Esophagus (tissue), 2 donors: Measurements from ENCODE around the gene RAD9B. TPM values are rescaled to one million over a fixed set of nuclear protein-coding genes. Genes with fewer than 3 reads are reported as not detected.
"Not testable (repeated sequence)": the region's sequence is repeated elsewhere in the genome, so short reads cannot be mapped to it uniquely, and the experiment has no call there.

ENCODE experiments used
- H3K27ac ChIP-seq, 2 donors: one replicate each; pipeline ENCODE4 v1.5.1; 2013; ENCODE audit warnings: low read depth in 2 of 2, mild to moderate bottlenecking in 2 of 2, inconsistent platforms in 1 of 2, low read length in 1 of 2, moderate library complexity in 1 of 2
- H3K27me3 ChIP-seq, 2 donors: one replicate each; pipeline ENCODE4 v1.6.1; 2013; ENCODE audit warnings: low read length in 2 of 2, control low read depth in 1 of 2, mild to moderate bottlenecking in 1 of 2; ENCODE audit not compliant: insufficient read depth in 2 of 2, control insufficient read depth in 1 of 2
- H3K36me3 ChIP-seq, 2 donors: one replicate each; pipeline ENCODE4 v1.6.1; 2013; ENCODE audit warnings: low read length in 1 of 2; ENCODE audit not compliant: control insufficient read depth in 2 of 2, insufficient read depth in 2 of 2
- H3K4me1 ChIP-seq, 2 donors: one replicate each; pipeline ENCODE4 v1.6.1; 2013; ENCODE audit warnings: low read length in 1 of 2; ENCODE audit not compliant: control insufficient read depth in 2 of 2, insufficient read depth in 2 of 2
- H3K4me3 ChIP-seq, 2 donors: one replicate each; pipeline ENCODE4 v1.5.1; 2013; ENCODE audit warnings: low read length in 2 of 2, mild to moderate bottlenecking in 2 of 2, low read depth in 1 of 2, moderate library complexity in 1 of 2
- H3K9me3 ChIP-seq, 2 donors: one replicate each; pipeline ENCODE4 v1.6.1; 2013; ENCODE audit warnings: mild to moderate bottlenecking in 2 of 2, low read depth in 1 of 2, low read length in 1 of 2, moderate library complexity in 1 of 2; ENCODE audit not compliant: control insufficient read depth in 2 of 2, insufficient read depth in 1 of 2
- WGBS, 2 donors: extraction: QIAGEN DNeasy Blood & Tissue Kit; methylation state at CpG; one replicate each; pipeline ENCODE4 v1.1.7; 2013; 5-methylcytosine and 5-hydroxymethylcytosine counted together
- polyA plus RNA-seq, 2 donors: library from polyadenylated mRNA; stranded (reverse); fragments of 200-250 nt; gene quantifications; one replicate each; pipeline ENCODE4 v1.2.3, GENCODE V29; 2013
- donor health status: healthy with polysubstance abuse.
- donor health status: Bipolar disorder and iron deficiency.

RAD9B gene
- polyA plus RNA-seq, 2 donors, result 0.20 to 0.28 TPM

DNA sequence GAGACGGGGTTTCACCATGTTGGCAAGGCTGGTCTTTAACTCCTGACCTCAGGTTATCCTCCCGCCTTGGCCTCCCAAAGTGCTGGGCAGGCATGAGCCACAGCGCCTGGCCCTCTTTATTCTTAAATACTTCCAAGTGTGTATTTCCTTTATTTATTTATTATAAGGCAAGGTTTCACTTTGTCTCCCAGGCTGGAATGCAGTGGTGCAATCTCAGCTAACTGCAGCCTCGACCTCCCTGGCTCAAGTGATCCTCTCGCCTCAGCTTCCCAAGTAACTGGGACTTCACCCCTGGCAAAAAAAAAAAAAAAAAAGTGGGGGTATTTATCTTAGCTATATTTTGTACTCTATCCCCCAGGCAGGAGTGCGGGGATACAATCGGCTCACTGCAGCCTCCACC lies 26.7 kb upstream of the RAD9B start:
- Histone ChIP-seq H3K4me1 (no peaks in the 10 kb centered on the region), H3K27me3 (no peaks in the 10 kb centered on the region), H3K9me3 (no peaks in the 10 kb centered on the region), H3K27ac (no peak overlapping the region), H3K36me3 (no peaks in the 10 kb centered on the region), H3K4me3 (no peak overlapping the region)
- 94 to 96% methylated on average over 7 of the region's 7 CpGs for WGBS, 2 donors

DNA sequence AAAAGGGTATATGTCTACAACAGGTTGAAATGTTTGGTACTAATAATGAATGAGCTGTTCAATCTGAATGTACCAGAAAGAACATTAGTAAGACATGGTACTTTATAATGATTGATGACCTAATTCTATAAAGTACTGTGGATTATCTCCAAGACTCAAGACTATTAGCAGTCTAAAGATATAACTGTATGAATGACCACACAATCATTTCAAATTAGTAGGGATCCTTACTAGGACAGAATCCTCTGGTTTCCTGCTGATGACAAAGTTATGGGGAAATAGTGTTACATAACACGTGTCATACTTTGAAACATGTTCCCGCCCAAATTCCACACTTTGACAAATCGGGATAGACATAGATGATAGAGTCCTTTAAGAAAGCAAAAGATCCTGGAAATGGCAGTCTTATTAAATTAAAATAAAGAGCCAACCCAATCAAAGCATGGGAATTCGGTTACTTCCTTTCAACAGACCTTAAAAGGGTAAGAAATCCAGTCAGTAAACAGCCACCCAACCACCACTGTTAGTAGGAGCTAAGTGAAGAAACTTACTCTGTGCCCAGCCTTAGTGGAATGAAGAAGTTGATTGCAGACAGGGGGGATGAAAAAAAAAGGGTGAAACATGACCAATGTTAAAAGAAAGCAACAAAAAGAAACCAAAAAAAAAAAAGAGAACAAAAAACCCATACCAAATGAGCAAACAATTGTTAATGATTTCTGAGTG lies 3.0 kb upstream of the RAD9B start:
- Histone ChIP-seq H3K36me3 (peaks cover 0 to 2% of the 10 kb centered on the region in 2 donors), H3K4me1 (no peaks in the 10 kb centered on the region), H3K27ac (peak overlapping the region in 1 of 2 donors; percentile 41), H3K4me3 (no peak overlapping the region), H3K9me3 (no peaks in the 10 kb centered on the region), H3K27me3 (no peaks in the 10 kb centered on the region)
- 52 to 56% methylated on average over 4 of the region's 4 CpGs for WGBS, 2 donors

DNA sequence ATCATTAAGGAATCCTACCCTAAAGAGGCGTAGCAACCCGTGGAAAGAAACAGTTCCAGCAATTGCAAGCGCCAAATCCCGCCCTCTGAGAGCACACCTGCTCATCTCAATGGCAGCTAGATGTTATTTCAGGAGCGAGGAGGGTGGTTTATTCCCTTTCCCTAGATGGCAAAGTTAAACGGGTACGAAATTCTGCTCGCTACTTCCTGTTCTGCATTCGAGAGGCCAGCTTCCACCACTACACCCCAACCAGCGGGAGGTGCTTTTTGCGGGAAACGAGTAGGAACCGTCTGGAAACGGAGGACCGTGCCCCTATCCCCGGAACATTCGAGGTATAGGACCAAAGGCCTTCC lies 756 bp upstream of the RAD9B start:
- Histone ChIP-seq H3K9me3 (no peaks in the 10 kb centered on the region), H3K27me3 (no peaks in the 10 kb centered on the region), H3K36me3 (no peaks in the 10 kb centered on the region), H3K4me1 (no peaks in the 10 kb centered on the region), H3K27ac (peak overlapping the region; percentile 97 to 98), H3K4me3 (peak overlapping the region; percentile 95 to 99)
- 0% methylated on average over 17 of the region's 17 CpGs for WGBS, 2 donors

DNA sequence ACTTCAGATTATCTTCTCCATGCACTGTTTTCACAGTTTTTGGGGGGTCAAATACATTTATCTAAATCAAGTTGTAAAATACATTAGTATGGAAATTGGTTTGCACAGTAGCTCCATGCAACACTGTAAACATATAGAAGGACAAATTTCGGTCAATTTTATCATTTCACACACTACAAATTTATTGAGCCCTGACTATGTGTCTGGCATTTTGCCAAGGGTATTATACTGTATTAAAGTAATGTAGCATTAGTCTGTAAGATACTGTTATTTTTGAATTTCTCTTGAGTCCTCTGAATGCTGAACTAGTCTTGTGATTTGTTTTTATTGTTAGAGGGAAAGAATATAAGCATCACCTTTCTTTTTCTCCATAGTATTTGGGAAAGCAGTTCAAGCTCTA lies 1.3 kb downstream of the RAD9B start:
- Histone ChIP-seq H3K4me1 (no peaks in the 10 kb centered on the region), H3K36me3 (no peaks in the 10 kb centered on the region), H3K4me3 (no peak overlapping the region), H3K9me3 (no peaks in the 10 kb centered on the region), H3K27ac (no peak overlapping the region), H3K27me3 (no peaks in the 10 kb centered on the region)
- 69 to 80% methylated on average over 1 of the region's 1 CpG for WGBS, 2 donors

DNA sequence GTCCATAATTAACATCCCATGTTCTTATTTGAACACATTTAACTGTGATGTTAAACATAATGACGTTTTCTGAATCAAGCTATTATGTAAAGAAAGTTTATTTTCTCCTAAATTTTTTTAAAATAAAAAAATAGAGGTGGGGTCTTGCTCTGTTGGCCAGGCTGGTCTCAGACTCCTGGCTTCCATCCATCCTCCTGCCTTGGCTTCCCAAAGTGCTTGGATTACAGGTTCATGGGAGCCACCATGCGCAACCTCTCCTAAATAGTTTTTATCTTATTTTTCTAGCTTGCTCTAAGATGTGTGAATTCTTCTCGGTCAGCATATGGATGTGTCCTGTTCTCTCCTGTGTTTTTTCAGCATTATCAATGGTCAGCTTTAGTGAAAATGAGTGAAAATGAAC lies 3.2 kb downstream of the RAD9B start:
- WGBS, 2 donors, result 79 to 81% methylated on average over 3 of the region's 3 CpGs
- no peaks in the 10 kb centered on the region for H3K36me3 ChIP-seq
- H3K9me3 ChIP-seq, result no peaks in the 10 kb centered on the region
- H3K27ac ChIP-seq, result no peak overlapping the region
- no peaks in the 10 kb centered on the region for H3K27me3 ChIP-seq
- H3K4me1 ChIP-seq, result no peaks in the 10 kb centered on the region
- no peak overlapping the region for H3K4me3 ChIP-seq

DNA sequence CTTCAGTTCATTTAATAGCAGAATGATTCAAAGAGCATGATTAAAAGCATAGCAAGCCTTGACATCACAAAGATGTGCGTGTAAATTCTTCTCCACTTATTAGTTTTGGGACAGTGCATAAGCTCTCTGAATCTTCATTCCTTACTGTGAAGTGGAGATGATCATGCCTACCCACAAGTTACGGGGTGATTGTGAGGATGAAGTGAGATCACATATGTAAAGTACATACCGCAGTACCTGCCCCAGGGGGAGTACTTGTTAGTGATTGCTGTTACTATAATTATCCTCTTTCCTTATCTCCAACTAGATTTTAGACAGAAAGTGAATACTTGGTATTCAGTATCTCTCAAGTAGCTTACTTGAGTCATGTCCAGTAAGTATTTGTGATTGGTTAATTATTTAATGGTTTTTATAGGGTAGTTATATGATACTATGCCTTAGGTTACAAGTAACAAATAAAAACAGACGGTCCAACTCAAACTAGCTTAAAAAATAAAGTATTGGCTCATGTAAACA lies 6.0 kb downstream of the RAD9B start:
- 90 to 92% methylated on average over 4 of the region's 4 CpGs for WGBS, 2 donors
- Histone ChIP-seq H3K27me3 (no peaks in the 10 kb centered on the region), H3K9me3 (no peaks in the 10 kb centered on the region), H3K4me3 (no peak overlapping the region), H3K27ac (no peak overlapping the region), H3K4me1 (no peaks in the 10 kb centered on the region), H3K36me3 (no peaks in the 10 kb centered on the region)

DNA sequence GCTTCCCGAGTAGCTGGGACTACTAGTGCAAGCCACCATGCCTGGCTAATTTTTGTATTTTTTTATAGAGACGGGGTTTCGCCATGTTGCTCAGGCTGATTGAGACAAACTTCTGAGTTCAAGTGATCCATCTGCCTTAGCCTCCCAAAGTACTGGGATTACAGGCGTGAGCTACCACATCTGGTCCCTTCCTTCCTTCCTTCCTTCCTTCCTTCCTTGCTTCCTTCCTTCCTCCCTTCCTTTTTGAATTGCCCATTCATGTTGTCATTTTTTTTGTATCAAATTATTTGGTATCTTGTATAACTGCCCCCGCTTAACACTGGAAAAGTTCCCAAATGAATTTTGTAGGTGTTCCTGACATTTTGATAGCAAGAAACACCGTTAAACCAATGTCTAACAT lies 11.7 kb downstream of the RAD9B start:
- Histone ChIP-seq H3K4me3 (no peak overlapping the region), H3K27ac (no peak overlapping the region), H3K9me3 (no peaks in the 10 kb centered on the region), H3K36me3 (no peaks in the 10 kb centered on the region), H3K27me3 (no peaks in the 10 kb centered on the region), H3K4me1 (no peaks in the 10 kb centered on the region)
- whole genome bisulfite sequencing, 2 donors, result 76 to 80% methylated on average over 6 of the region's 6 CpGs

DNA sequence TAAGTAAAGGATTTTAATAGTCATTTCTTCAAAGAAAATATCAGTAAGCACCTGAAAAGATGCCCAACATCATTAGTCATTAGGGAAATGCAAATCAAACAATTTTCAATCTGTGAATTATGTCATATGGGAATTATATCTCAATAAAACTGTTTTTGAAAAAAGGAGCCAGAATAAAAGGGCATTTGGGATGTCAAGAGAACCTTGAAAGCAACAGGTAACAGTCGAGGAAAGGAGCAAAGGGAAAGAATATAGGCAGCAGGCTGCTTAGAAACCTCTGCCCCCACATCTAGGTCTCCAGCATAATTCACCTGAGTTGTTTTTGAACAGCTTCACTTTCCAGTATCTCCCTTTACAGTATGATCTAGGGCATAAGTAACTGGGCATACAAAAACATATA lies 12.2 kb downstream of the RAD9B start:
- Histone ChIP-seq H3K27me3 (no peaks in the 10 kb centered on the region), H3K36me3 (no peaks in the 10 kb centered on the region), H3K9me3 (no peaks in the 10 kb centered on the region), H3K27ac (no peak overlapping the region), H3K4me3 (no peak overlapping the region), H3K4me1 (no peaks in the 10 kb centered on the region)
- 57 to 59% methylated on average over 1 of the region's 1 CpG for WGBS, 2 donors

DNA sequence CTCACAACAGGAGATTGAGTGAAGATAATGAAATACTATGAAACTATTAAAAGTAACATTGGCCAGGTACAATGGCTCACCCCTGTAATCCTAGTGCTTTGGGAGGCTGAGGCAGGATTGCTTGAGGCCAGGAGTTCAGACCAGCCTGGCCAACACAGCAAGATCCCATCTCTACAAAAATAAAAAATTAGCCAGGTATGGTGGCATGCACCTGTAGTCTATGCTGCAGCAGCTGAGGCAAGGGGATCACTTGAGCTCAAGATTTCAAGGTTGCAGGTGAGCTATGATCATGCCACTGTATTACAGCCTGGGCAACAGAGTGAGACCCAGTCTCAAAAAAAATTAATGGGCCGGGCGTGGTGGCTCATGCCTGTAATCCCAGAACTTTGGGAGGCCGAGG lies 14.9 kb downstream of the RAD9B start:
- no peaks in the 10 kb centered on the region for H3K27me3 ChIP-seq
- no peaks in the 10 kb centered on the region for H3K9me3 ChIP-seq
- no peaks in the 10 kb centered on the region for H3K4me1 ChIP-seq
- H3K36me3 ChIP-seq, result no peaks in the 10 kb centered on the region
- 90 to 93% methylated on average over 3 of the region's 3 CpGs for WGBS, 2 donors
- H3K27ac ChIP-seq, result no peak overlapping the region
- H3K4me3 ChIP-seq, result no peak overlapping the region

DNA sequence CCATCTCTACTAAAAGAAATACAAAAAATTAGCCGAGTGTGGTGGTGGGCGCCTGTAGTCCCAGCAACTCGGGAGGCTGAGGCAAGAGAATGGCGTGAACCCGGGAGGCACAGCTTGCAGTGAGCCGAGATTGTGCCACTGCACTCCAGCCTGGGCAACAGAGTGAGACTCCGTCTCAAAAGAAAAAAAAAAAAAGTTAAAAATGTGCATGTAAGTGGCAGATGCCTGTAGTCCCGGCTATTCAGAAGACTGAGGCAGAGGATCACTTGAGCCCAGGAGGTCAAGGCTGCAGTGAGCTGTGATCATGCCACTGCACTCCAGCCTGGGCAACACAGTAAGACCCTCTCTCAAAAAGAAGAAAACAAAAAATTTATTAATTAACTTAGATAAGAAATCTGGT lies 15.9 kb downstream of the RAD9B start:
- 94 to 95% methylated on average over 7 to 8 of the region's 8 CpGs for WGBS, 2 donors
- not testable (repeated sequence) for H3K4me3 ChIP-seq, H3K27ac ChIP-seq, H3K27me3 ChIP-seq, H3K9me3 ChIP-seq, H3K36me3 ChIP-seq, H3K4me1 ChIP-seq
